AG09309 (cell line): ENCODE data around the gene LRR1.
"Not testable (repeated sequence)": the region's sequence is repeated elsewhere in the genome, so short reads cannot be mapped to it uniquely, and the experiment has no call there.

ENCODE experiments used
- DNase-seq: peaks from one replicate; pipeline ENCODE4 v3.0.0-alpha.2; 2010; ENCODE audit warnings: low read depth
- H3K4me3 ChIP-seq: 2 replicates; pipeline ENCODE4 v1.5.1; 2011; ENCODE audit warnings: mild to moderate bottlenecking, low read depth, low read length, moderate library complexity; ENCODE audit not compliant: control insufficient read depth
- TF ChIP-seq, protein P1 (sequence below): IDR thresholded peaks from 2 replicates; pipeline ENCODE4 v1.5.1; 2011; ENCODE audit warnings: mild to moderate bottlenecking, low read depth, low read length, inconsistent platforms; ENCODE audit not compliant: insufficient read depth, control insufficient read depth; ENCODE audit errors: missing control alignments

LRR1 gene

DNA sequence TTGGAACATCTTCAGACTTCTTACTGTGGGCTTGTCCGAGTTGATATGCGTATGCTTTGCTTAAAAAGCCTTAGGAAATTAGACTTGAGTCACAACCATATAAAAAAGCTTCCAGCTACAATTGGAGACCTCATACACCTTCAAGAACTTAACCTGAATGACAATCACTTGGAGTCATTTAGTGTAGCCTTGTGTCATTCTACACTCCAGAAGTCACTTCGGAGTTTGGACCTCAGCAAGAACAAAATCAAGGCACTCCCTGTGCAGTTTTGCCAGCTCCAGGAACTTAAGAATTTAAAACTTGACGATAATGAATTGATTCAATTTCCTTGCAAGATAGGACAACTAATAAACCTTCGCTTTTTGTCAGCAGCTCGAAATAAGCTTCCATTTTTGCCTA is 8.8 kb downstream of the LRR1 start:
- TF ChIP-seq, protein P1, sequence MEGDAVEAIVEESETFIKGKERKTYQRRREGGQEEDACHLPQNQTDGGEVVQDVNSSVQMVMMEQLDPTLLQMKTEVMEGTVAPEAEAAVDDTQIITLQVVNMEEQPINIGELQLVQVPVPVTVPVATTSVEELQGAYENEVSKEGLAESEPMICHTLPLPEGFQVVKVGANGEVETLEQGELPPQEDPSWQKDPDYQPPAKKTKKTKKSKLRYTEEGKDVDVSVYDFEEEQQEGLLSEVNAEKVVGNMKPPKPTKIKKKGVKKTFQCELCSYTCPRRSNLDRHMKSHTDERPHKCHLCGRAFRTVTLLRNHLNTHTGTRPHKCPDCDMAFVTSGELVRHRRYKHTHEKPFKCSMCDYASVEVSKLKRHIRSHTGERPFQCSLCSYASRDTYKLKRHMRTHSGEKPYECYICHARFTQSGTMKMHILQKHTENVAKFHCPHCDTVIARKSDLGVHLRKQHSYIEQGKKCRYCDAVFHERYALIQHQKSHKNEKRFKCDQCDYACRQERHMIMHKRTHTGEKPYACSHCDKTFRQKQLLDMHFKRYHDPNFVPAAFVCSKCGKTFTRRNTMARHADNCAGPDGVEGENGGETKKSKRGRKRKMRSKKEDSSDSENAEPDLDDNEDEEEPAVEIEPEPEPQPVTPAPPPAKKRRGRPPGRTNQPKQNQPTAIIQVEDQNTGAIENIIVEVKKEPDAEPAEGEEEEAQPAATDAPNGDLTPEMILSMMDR: no peak
- H3K4me3 ChIP-seq: no peak overlapping the region
- no peak for DNase-seq

DNA sequence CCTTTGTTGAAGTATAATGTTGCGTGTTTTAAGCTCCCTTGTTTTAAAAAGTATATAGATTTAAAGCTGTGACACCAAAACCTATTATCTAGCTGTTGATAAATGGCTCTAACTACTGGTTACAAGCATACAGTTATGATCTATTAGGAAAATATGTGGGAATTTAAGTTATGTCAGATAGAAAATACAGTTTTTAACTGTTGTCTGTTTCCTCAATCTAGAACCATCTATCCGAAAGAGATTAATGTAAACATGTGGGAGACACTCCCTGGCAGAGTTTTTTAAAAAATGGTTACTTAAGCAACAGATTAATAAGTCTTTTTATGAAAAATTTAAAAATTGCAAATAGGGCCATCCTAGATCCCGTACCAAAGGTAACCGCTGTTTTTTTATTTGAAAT is 13.5 kb downstream of the LRR1 start:
- DNase-seq: no peak
- H3K4me3 ChIP-seq: no peak overlapping the region
- TF ChIP-seq, protein P1: no peak

DNA sequence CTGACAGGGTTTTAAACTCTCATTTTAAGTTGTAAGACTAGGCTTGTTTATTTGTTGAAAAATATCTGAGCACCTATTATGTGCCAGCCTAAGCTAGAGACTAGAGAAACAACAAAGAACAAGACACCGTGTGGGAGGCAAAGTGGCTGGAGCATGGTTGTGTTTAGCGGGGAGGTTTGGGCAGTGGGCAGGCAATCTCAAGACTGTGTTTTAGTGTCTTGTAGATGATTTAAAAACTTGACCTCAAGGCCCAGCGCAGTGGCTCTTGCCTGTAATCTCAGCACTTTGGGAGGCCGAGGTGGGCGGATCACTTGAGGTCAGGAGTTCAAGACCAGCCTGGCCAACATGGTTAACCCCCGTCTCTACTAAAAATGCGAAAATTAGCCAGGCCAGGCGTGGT is 13.9 kb downstream of the LRR1 start:
- TF ChIP-seq, protein P1: no peak
- no peak for DNase-seq
- no peak overlapping the region for H3K4me3 ChIP-seq

DNA sequence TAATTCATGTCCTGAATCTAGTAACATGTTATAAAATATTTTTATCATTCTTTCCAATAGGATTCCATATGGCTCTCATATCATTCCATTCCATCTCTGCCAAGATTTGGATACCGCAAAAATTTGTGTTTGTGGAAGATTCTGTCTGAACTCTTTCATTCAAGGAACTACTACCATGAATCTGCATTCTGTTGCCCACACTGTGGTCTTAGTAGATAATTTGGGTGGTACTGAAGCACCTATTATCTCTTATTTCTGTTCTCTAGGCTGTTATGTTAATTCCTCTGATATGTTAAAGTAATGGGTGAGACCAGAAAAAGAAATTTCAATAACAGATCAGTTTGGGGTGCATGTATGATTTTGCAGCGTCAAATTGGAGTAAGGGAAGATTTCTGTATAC is 15.5 kb downstream of the LRR1 start:
- DNase-seq: no peak
- TF ChIP-seq, protein P1: no peak

DNA sequence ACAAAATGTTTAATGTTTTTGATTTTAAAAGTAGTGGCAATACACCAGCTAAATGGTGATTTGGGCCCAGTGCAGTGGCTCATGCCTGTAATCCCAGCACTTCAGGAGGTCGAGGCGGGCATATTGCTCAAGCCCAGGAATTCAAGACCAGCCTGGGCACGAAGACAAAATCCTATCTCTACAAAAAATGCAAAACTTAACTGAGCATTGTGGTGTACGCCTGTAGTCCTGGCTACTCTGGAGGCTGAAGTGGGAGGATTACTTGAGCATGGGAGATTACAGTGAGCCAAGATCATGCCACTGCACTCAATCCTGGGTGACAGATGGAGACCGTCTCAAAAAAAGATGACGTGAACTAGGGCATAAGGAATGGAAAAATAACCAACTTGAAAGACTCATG is 17.0 kb downstream of the LRR1 start:
- TF ChIP-seq, protein P1: no peak
- H3K4me3 ChIP-seq: no peak overlapping the region
- no peak for DNase-seq

More for the DNA sequence above, 15.5 kb downstream of the LRR1 start:
- H3K4me3 ChIP-seq: no peak overlapping the region

DNA sequence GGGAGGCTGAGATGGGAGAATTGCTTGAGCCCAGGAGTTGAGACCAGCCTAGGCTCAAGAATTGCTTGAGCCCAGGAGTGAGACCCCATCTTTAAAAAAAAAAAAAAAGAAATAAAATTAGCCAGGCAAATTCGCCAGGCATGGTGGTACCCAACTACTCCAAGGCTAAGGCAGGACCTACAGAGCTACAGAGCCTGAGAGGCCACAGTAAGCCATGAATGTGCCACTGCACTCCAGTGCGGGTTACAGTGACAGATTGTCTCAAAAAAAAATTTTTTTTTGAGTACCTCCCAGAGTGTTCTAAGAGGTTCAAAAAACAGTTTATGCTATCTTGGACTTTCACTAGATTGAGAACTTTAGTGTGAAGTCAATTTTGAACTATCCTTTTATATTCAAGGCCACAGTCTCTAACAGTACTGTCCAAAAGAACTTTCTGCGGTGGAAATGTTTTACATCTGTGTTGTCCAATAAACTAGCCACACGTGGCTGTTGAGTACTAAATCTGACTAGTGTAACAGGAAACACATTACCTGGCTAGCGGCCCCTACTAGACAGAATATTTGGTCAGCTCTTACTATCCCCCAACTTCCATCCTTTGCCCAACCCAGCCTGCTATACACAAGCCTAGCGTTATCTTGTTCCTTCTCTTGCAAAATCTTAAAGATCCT is 19.2 kb downstream of the LRR1 start:
- DNase-seq: no peak
- TF ChIP-seq, protein P1: no peak
- no peak overlapping the region for H3K4me3 ChIP-seq

DNA sequence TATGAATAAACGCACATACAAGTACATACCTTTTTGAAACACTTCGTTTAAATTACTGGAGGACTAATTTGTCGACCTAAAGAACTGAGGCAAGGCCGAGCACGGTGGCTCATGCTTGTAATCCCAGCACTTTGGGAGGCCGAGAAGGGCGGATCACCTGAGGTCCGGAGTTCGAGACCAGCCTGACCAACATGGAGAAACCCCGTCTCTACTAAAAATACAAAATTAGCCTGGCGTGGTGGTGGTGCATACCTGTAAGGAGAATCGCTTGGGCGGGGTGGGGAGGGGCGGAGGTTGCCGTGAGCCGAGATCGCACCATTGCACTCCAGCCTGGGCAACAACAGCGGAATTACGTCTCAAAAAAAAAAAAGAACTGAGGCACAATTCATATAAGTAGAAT is 20.5 kb downstream of the LRR1 start:
- H3K4me3 ChIP-seq: peak overlapping the region; percentile 63
- DNase-seq: not testable (repeated sequence)
